Stimulated activated memory B cell treated with anti-CD40 and anti-IgM and Interleukin-4, amounts not matched to agents 10 μg/mL and 1 μg/mL and 100 μg/mL, for 72 hours (primary cell): ENCODE measurements around the gene C1orf185.

Experiments used
- ATAC-seq: fragments of 150-1000 bp; cut with Tn5 transposase; 2 replicates; pipeline ENCODE4 v1.10.0; 2021
- H3K27ac Mint-ChIP-seq: one replicate; pipeline ENCODE4 v1.8.0; 2022; ENCODE audit warnings: mild to moderate bottlenecking, mixed read lengths
- H3K27me3 Mint-ChIP-seq: one replicate; pipeline ENCODE4 v1.8.0; 2022; ENCODE audit warnings: mixed read lengths
- H3K36me3 Mint-ChIP-seq: one replicate; pipeline ENCODE4 v1.8.0; 2022; ENCODE audit warnings: mixed read lengths
- H3K4me1 Mint-ChIP-seq: one replicate; pipeline ENCODE4 v1.8.0; 2022; ENCODE audit warnings: mixed read lengths
- H3K4me3 Mint-ChIP-seq: one replicate; pipeline ENCODE4 v1.8.0; 2022; ENCODE audit warnings: mild to moderate bottlenecking, moderate library complexity, mixed read lengths
- H3K9me3 Mint-ChIP-seq: one replicate; pipeline ENCODE4 v1.8.0; 2022; ENCODE audit warnings: mixed read lengths

C1orf185 gene

GRCh38 chr1:51101976-51102375, at the start of gene C1orf185:
TSS of gene C1orf185 (plus strand) at chr1:51102228. CDS start at chr1:51102234, 6 bp downstream.
- no peak for ATAC-seq
- peaks cover 19% of the 10 kb centered on the region for H3K27me3 Mint-ChIP-seq
- no peaks in the 10 kb centered on the region for H3K9me3 Mint-ChIP-seq
- H3K4me3 Mint-ChIP-seq, result no peak within 1 kb of the TSS
- H3K4me1 Mint-ChIP-seq, result no peaks in the 10 kb centered on the region
- no peak within 1 kb of the TSS for H3K27ac Mint-ChIP-seq
- no peaks in the 10 kb centered on the region for H3K36me3 Mint-ChIP-seq

- no peaks in the 10 kb centered on the region for H3K4me1 Mint-ChIP-seq
- no peak for ATAC-seq
- no peak overlapping the region for H3K27ac Mint-ChIP-seq
- peaks cover 68% of the 10 kb centered on the region for H3K27me3 Mint-ChIP-seq
- H3K36me3 Mint-ChIP-seq, result peaks cover 6% of the 10 kb centered on the region
- peaks cover 19% of the 10 kb centered on the region for H3K9me3 Mint-ChIP-seq
- H3K4me3 Mint-ChIP-seq, result no peak overlapping the region
Measured at GRCh38 chr1:51058858-51059257, 43.2 kb upstream of the C1orf185 start.

GRCh38 chr1:51061231-51061918, 40.7 kb upstream of the C1orf185 start:
- peaks cover 55% of the 10 kb centered on the region for H3K27me3 Mint-ChIP-seq

GRCh38 chr1:51063121-51063520, 38.9 kb upstream of the C1orf185 start:
- no peaks in the 10 kb centered on the region for H3K4me1 Mint-ChIP-seq
- peaks cover 12% of the 10 kb centered on the region for H3K9me3 Mint-ChIP-seq
- H3K4me3 Mint-ChIP-seq, result no peak overlapping the region
- no peak overlapping the region for H3K27ac Mint-ChIP-seq
- H3K36me3 Mint-ChIP-seq, result peaks cover 1% of the 10 kb centered on the region
- ATAC-seq, result no peak
- H3K27me3 Mint-ChIP-seq, result peaks cover 59% of the 10 kb centered on the region

More at GRCh38 chr1:51061231-51061918, 40.7 kb upstream of the C1orf185 start:
- Mint-ChIP-seq H3K9me3 (peaks cover 18% of the 10 kb centered on the region), H3K4me3 (no peak overlapping the region), H3K27ac (no peak overlapping the region), H3K36me3 (peaks cover 6% of the 10 kb centered on the region), H3K4me1 (no peaks in the 10 kb centered on the region)
- ATAC-seq, result no peak

- Mint-ChIP-seq H3K27me3 (peaks cover 39% of the 10 kb centered on the region), H3K27ac (no peak overlapping the region), H3K36me3 (no peaks in the 10 kb centered on the region), H3K9me3 (no peaks in the 10 kb centered on the region), H3K4me1 (no peaks in the 10 kb centered on the region), H3K4me3 (no peak overlapping the region)
- no peak for ATAC-seq
Measured at GRCh38 chr1:51070011-51070410, 32.0 kb upstream of the C1orf185 start.

- H3K27ac Mint-ChIP-seq, result no peak overlapping the region
- H3K4me3 Mint-ChIP-seq, result no peak overlapping the region
- H3K36me3 Mint-ChIP-seq, result no peaks in the 10 kb centered on the region
- no peak for ATAC-seq
- no peaks in the 10 kb centered on the region for H3K9me3 Mint-ChIP-seq
- H3K27me3 Mint-ChIP-seq, result peaks cover 41% of the 10 kb centered on the region
- no peaks in the 10 kb centered on the region for H3K4me1 Mint-ChIP-seq
Measured at GRCh38 chr1:51070640-51071039, 31.4 kb upstream of the C1orf185 start.

- ATAC-seq, result no peak
- H3K36me3 Mint-ChIP-seq, result no peaks in the 10 kb centered on the region
- H3K27ac Mint-ChIP-seq, result no peak overlapping the region
- H3K4me3 Mint-ChIP-seq, result no peak overlapping the region
- H3K9me3 Mint-ChIP-seq, result no peaks in the 10 kb centered on the region
- H3K27me3 Mint-ChIP-seq, result peaks cover 41% of the 10 kb centered on the region
- no peaks in the 10 kb centered on the region for H3K4me1 Mint-ChIP-seq
Measured at GRCh38 chr1:51071291-51072042, 30.6 kb upstream of the C1orf185 start.

GRCh38 chr1:51072043-51072439, 30.0 kb upstream of the C1orf185 start:
- Mint-ChIP-seq H3K27me3 (peaks cover 41% of the 10 kb centered on the region), H3K27ac (no peak overlapping the region)

GRCh38 chr1:51072651-51073050, 29.4 kb upstream of the C1orf185 start:
- Mint-ChIP-seq H3K4me3 (no peak overlapping the region), H3K27ac (no peak overlapping the region), H3K4me1 (no peaks in the 10 kb centered on the region), H3K27me3 (peaks cover 35% of the 10 kb centered on the region), H3K36me3 (no peaks in the 10 kb centered on the region), H3K9me3 (no peaks in the 10 kb centered on the region)
- ATAC-seq, result no peak

More at GRCh38 chr1:51072043-51072439, 30.0 kb upstream of the C1orf185 start:
- Mint-ChIP-seq H3K4me1 (no peaks in the 10 kb centered on the region), H3K9me3 (no peaks in the 10 kb centered on the region), H3K36me3 (no peaks in the 10 kb centered on the region), H3K4me3 (no peak overlapping the region)
- no peak for ATAC-seq

GRCh38 chr1:51073456-51073855, 28.6 kb upstream of the C1orf185 start:
- H3K27ac Mint-ChIP-seq, result no peak overlapping the region
- ATAC-seq, result no peak
- H3K9me3 Mint-ChIP-seq, result no peaks in the 10 kb centered on the region
- H3K27me3 Mint-ChIP-seq, result peaks cover 27% of the 10 kb centered on the region
- no peaks in the 10 kb centered on the region for H3K36me3 Mint-ChIP-seq
- no peaks in the 10 kb centered on the region for H3K4me1 Mint-ChIP-seq
- no peak overlapping the region for H3K4me3 Mint-ChIP-seq

GRCh38 chr1:51086496-51087271, 15.3 kb upstream of the C1orf185 start:
- peaks cover 77% of the 10 kb centered on the region for H3K27me3 Mint-ChIP-seq
- ATAC-seq, result no peak
- H3K4me3 Mint-ChIP-seq, result no peak overlapping the region
- H3K27ac Mint-ChIP-seq, result no peak overlapping the region
- no peaks in the 10 kb centered on the region for H3K36me3 Mint-ChIP-seq
- H3K4me1 Mint-ChIP-seq, result no peaks in the 10 kb centered on the region
- peaks cover 4% of the 10 kb centered on the region for H3K9me3 Mint-ChIP-seq

- Mint-ChIP-seq H3K27me3 (peaks cover 85% of the 10 kb centered on the region), H3K27ac (no peak overlapping the region)
Measured at GRCh38 chr1:51088474-51088873, 13.6 kb upstream of the C1orf185 start.

GRCh38 chr1:51093581-51093980, 8.4 kb upstream of the C1orf185 start:
- ATAC-seq, result no peak
- Mint-ChIP-seq H3K4me1 (no peaks in the 10 kb centered on the region), H3K27me3 (peaks cover 88% of the 10 kb centered on the region), H3K27ac (no peak overlapping the region), H3K4me3 (no peak overlapping the region), H3K9me3 (peaks cover 17% of the 10 kb centered on the region), H3K36me3 (no peaks in the 10 kb centered on the region)

More at GRCh38 chr1:51088474-51088873, 13.6 kb upstream of the C1orf185 start:
- no peaks in the 10 kb centered on the region for H3K36me3 Mint-ChIP-seq
- no peak overlapping the region for H3K4me3 Mint-ChIP-seq
- no peaks in the 10 kb centered on the region for H3K4me1 Mint-ChIP-seq
- ATAC-seq, result no peak
- peaks cover 10% of the 10 kb centered on the region for H3K9me3 Mint-ChIP-seq

GRCh38 chr1:51097171-51097570, 4.9 kb upstream of the C1orf185 start:
- no peak overlapping the region for H3K27ac Mint-ChIP-seq
- H3K36me3 Mint-ChIP-seq, result no peaks in the 10 kb centered on the region
- peaks cover 14% of the 10 kb centered on the region for H3K9me3 Mint-ChIP-seq
- no peak overlapping the region for H3K4me3 Mint-ChIP-seq
- no peaks in the 10 kb centered on the region for H3K4me1 Mint-ChIP-seq
- peaks cover 68% of the 10 kb centered on the region for H3K27me3 Mint-ChIP-seq
- no peak for ATAC-seq

GRCh38 chr1:51100264-51100880, 1.7 kb upstream of the C1orf185 start:
- Mint-ChIP-seq H3K27ac (no peak overlapping the region), H3K4me3 (no peak overlapping the region), H3K27me3 (peaks cover 36% of the 10 kb centered on the region), H3K4me1 (no peaks in the 10 kb centered on the region), H3K36me3 (no peaks in the 10 kb centered on the region), H3K9me3 (peaks cover 7% of the 10 kb centered on the region)
- no peak for ATAC-seq
